HG03175 (cell line): Measurements from ENCODE around the gene SOX14.

Experiments
- ATAC-seq: cut with Tn5 transposase; IDR thresholded peaks from one replicate; pipeline ENCODE4 v1.9.1; 2021; ENCODE audit warnings: mild to moderate bottlenecking, moderate library complexity; ENCODE audit not compliant: unreplicated experiment

The SOX14 gene

GRCh38 chr3:137764001-137764433, at the start of gene SOX14:
Gene SOX14 (plus strand): TSS chr3:137764315. CDS start chr3:137764785, 470 bp downstream.
- no peak for ATAC-seq

DNA sequence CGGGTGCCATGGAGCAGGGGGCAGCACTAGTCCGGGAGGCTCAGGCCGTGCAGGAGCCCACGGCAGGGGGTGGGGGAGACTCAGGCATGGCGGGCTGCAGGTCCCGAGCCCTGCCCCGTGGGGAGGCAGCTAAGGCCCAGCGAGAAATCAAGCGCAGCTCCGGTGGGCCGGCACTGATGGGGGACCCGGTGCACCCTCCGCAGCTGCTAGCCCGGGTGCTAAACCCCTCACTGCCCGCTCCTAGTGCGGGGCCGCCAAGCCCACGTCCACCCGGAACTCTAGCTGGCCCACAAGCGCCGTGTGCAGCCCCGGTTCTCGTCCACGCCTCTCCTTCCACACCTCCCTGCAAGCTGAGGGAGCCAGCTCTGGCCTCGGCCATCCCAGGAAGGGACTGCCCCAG, 49.6 kb upstream of the SOX14 start:
- ATAC-seq, result no peak

DNA sequence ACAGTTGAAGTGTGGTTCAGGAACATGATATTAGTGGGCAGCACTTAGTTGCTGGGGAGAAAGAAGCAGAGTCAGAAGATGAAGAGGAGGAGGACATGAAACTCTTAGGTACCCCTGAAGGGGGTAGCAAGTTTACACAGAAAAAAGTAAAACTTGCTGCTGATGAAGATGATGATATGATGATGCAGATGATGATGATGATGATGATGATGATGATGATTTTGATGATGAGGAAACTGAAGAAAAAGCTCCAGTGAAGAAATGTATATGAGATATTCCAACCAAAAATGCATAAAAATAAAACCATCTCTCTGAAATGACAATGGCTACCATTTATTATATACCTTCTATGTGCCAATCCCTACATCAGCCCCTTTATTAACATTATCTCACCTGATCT, 39.9 kb upstream of the SOX14 start:
- no peak for ATAC-seq

DNA sequence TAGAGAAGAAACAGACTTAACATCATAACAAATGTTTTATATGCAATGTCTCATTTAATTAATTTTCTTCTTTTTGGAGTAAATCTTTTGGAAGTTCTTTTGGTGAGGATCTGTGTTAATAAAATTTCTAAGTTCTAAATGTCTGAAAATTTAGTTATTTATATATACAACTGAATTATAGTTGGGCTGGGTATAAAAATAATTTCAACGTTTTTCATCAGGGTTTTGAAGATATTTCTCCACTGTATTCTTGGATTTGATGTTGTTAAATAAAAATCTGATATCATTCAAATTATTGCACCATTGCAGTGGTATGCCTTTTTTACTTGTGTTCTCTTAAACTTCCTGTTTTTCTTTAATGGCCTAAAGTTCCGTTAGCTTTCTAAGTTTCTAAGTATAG, 26.9 kb upstream of the SOX14 start:
- ATAC-seq, result no peak

DNA sequence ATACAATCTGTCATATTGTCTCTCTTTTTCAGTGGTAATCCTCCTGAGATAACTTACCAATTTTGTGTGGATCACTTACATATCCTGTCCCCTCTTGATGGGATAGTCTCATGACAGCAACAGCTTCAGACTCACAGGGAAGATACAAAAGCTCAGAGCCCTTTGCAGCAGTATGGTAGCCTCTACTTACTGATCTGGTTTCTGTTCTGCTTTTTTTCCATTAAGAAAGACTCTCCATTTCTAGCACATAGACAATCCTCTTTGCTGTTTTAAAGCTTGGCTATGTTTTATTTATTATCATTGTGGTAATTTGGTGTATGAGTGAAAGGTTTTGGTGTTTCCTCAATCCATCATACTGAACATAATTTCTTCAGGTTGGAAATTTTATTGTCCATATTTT, 25.4 kb upstream of the SOX14 start:
- no peak for ATAC-seq

DNA sequence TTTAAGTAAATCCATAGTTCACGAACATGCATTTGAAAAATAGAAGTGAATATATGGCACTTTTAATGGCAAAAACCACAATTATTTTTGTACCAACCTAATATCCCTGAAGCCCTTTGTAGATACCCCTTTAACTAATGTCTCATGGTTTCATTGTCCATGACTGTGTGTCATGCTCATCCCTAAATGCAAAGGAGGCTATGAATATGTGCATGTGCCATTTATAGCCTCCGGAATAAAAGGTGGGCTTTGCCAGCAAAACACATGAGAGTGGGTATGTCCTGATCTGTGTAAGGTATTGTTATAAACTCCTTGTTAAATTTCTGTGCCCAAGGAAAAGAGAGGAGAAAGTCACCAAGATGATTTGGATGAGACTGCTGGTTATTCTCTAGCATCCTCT, 20.5 kb upstream of the SOX14 start:
- no peak for ATAC-seq

DNA sequence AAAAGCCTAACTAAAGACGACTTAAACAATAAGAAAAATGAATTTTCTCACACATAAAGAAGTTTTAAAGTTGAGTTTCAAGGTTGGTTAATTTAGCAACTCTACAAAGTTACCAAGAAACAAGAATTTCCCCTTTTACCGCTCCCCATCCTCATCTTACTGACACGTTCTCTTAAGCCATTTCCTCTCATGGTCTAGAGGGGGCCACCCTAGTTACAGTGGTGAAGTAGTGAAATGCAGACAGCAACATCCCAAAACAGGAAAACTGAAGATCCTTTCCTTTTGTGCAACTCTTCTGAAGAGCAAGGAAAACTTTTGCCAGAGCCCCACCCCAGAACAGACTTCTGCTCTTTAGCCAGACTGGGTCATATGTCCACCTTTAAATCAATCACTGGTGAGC, 17.3 kb upstream of the SOX14 start:
- ATAC-seq, result no peak

DNA sequence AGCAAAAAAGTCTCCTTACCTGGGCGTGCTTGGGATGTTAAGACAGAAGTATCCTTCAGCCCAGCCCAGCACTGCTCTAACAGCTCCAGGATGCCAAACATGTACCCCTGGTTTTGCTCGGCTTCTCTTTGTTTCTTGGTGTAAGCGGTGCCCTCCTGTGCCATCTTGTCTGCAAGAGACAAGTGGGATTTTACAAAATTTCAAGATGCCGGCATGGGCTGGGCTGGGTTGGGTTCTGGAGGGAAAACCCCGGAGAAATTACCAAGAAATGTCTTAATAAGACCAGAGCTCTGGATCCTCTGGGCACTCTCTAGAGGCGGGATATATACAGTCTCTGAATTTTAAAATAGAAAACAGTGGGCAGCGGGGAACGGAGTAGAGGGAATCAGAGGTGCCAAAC, 4.6 kb upstream of the SOX14 start:
- ATAC-seq, result no peak

DNA sequence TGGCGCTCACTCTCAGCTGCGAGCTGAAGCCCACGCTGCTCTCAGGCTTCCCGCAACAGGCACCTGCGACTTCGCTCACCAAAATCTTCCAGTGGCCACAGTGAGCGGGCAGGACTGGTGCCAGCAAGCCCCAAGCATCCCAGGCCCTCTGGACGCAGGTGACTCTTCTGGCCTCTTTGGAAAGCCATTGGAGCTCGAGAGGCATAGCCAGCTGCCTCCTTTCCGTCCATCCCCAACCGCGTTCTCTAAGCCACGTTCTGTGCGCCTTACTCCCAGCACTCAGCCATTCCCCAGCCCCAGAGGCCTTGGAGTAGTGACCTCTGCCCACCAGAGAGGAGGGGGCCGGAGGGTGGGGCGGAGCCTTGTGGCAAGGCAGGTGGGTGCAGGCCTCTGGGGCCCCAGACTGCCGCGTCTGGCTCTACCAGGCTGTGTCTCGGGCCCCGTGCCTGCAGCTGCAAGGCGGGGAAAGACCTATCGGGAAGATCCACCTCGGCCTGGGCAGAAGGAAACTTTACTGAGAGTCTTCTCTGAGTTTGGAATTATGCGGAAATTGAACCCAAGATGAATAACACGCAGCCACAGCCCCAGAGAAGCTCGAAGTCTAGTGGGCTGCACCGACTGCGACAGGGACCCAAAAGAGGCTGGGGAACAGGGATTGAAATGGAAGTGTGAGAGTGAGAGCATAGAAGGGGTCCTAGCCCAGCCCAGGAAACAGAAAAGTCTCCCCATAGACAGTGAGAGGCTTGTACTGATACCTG, 3.6 kb upstream of the SOX14 start:
- ATAC-seq, result no peak

- ATAC-seq, result no peak
These were observed 3.0 kb upstream of the SOX14 start for GRCh38 chr3:137761099-137761562.

- ATAC-seq, result no peak
These were observed 2.3 kb upstream of the SOX14 start for GRCh38 chr3:137761563-137762503.

GRCh38 chr3:137762674-137763593, 1.2 kb upstream of the SOX14 start:
- no peak for ATAC-seq

DNA sequence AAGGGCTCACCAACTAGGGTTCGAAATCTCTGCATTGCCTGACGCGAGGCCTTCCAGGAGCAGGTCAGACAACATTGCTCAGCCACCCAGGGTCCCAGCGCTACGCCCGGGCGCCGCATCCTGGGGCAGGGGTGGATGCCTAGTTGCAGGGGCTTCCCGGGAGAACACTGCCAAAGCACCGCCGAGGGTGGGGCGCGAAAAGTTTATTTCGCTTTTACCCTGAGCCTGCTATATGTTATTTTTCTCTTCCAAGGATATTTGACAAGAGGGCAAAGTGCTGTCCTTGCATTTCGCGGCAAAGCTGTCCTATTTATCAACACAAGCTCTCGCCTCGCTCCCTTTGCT, 549 bp upstream of the SOX14 start:
- no peak for ATAC-seq

- ATAC-seq, result no peak
These were observed 621 bp downstream of the SOX14 start for GRCh38 chr3:137764563-137765309.

DNA sequence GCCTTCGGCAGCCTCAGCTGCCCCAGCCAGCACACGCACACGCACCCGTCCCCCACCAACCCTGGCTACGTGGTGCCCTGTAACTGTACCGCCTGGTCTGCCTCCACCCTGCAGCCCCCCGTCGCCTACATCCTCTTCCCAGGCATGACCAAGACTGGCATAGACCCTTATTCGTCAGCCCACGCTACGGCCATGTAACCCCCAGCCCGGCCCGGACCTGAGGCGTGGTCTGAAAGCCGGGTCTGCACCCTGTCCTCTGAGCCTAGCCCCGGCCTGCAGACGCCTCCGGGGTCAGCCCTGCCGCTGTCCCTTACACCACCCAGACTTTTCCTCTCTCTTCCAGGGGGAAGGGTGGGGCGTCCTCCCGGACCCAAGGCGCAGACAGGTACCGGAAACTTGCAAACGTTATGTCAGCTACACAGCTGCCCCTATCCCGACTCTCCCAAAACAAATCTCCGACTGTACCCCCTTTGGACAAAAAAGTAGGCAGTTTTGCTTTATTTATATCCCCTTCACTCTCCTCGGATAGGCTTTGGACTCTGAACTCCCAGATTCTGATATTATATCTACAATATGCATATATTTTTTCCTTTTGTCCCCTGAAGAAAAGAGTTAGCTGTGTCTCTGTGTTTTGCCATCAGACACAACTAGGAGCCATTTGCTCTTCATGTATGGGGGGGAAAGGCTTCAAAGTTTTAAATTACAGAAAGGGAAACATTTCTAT, 1.4 kb downstream of the SOX14 start:
- no peak for ATAC-seq

- no peak for ATAC-seq
These were observed 2.1 kb downstream of the SOX14 start for GRCh38 chr3:137766041-137766875.

DNA sequence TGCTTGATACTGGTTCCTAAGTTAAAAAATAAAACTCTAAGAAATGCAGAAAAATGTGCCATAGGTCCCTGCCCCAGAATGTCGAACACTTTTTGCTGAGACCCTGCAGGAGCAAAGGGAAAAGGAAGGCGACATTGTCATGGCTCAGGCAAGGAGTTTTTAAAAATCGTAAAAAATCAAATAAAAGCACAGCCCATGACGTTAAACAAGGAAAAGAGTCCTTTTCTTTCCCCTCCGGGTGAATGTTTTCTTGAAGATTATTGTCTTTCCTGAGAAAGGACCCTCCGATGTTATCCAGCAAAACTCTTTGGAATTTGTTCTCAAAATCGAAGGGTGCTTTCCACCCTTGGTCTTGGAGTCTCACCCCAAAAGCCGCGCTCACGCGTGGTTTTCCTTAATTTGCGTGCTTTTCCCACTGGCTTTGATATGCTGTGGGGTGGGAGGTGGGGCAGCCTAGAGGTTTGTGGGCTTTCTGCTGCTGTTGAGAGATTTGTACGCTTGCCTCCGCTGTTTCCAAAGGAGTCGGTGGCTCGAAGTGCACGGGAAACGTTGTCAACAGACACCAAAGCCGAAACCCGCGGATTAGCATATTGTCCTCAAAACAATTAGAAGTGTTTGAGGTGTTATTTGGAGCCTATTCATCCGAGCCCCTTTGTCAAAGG, 2.9 kb downstream of the SOX14 start:
- ATAC-seq, result no peak
